ENCODE data around the gene CARMIL1.

The CARMIL1 gene

GRCh38 chr6:25485821-25486534 is 206.8 kb downstream of the CARMIL1 start:
- no peak for DNase-seq

GRCh38 chr6:25486550-25486949 is 207.4 kb downstream of the CARMIL1 start:
- DNase-seq: no peak

- no peak for DNase-seq
Observed at GRCh38 chr6:25487012-25487411, 207.8 kb downstream of the CARMIL1 start.

- no peak for DNase-seq
Observed at GRCh38 chr6:25488156-25488555, 209.0 kb downstream of the CARMIL1 start.

DNA sequence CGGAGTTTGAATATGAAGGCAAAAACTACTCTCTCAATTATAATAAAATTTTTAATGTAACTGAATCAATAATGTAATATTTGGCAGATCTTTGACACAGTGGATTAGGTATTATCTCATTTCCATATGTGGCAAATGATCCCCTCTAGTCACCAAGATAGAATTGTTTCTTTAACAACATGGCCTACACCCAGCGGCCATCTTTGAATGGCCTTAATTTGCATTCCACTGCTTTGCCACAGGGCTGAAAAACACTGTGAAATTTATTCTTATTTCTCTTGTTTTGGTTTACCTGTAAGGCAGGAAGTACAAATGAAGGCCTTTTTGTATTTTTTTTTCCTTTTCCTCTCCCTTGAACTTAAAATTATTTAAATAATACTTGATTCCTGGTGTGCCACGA is 210.2 kb downstream of the CARMIL1 start:
- DNase-seq: no peak

DNA sequence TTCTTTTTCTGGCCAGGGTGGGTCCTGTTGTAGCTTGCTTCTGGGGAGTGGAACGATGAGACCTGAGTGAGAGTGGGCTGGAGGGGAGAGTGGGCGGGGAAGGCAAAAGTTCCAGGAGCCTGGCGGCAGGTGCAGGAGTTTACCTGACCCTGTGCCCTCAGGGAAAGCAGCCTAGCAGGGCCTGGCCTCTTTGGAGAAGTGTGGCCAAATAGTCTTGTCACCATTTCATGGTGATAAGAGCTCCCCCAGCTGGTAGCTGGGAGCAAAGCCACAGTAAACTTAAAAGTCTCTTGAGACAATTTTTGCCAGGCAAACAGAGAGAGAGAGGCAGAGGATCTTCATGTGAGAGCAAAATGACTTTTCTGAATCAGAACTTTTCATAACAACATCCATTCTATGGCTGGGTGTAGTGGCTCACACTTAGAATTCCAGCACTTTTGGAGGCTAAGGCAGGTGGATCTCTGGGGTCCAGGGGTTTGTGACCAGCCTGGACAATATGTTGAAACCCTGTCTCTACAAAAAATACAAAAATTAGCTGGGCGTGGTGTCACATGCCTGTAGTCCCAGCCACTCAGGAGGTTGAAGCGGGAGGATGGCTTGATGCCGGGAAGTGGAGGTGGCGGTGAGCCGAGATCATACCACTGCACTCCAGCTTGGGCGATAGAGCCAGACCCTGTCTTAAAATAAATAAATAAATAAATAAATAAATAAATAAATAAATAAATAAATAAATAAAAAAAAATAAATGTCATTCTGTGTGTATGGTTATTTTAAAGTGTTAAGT is 211.0 kb downstream of the CARMIL1 start:
- peak; percentile 55 for DNase-seq

DNA sequence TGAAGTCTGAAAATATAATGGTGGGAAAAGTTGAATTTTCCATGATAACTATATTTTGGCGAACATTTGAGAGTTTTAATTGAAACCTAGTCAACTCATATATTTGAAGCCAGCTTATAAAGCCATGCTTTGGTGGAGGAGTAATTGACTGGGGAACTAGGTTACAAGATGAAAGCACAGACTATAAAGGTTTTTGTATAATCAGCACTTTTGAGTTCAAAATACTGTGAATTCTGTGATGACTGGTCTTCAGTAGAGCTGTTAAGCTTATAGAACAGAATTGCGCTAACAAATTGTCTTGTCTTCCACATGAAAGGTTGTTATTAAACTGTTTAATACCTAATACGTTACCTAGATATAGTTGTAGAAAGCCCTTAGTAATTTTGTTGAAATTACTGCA is 213.8 kb downstream of the CARMIL1 start:
- DNase-seq: no peak

DNA sequence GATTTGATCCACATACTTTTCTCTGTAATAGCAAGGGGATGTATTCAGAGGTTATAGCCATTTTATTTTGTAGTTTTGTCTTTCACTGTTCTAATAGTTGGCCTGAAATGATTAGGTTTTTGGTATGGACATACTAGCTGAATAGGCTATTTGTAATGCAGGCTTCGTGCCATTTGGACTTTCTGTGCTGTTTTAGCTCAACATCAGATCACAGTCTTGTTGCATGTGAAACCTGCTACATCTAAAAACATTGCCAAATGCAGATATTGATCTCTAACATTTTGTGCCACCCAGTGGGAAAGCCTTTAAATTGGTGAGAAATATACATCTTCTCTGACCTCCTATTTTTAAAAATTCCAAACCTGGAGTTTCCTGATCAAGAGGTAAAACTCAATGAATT is 215.3 kb downstream of the CARMIL1 start:
- DNase-seq: no peak

- no peak for DNase-seq
Observed at GRCh38 chr6:25497383-25498040, 218.3 kb downstream of the CARMIL1 start.

DNA sequence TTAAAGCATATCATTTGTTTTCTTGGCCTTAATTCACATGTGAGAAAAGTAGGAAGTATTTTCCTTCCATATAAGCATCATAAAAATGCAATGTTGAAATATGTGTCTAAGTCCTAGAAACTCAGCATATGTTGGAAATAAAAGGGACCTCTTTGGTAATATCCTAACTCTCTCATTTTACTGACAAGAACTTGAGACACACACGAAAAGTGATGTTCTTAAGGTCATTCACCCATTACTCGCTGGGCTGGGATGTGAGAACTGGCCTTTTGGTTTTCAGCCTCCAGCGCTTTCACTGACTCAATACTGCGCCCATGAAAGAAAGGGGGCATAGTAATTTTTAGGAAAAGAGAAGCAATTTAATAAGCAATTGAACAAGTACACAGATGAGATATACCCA is 219.3 kb downstream of the CARMIL1 start:
- DNase-seq: no peak

DNA sequence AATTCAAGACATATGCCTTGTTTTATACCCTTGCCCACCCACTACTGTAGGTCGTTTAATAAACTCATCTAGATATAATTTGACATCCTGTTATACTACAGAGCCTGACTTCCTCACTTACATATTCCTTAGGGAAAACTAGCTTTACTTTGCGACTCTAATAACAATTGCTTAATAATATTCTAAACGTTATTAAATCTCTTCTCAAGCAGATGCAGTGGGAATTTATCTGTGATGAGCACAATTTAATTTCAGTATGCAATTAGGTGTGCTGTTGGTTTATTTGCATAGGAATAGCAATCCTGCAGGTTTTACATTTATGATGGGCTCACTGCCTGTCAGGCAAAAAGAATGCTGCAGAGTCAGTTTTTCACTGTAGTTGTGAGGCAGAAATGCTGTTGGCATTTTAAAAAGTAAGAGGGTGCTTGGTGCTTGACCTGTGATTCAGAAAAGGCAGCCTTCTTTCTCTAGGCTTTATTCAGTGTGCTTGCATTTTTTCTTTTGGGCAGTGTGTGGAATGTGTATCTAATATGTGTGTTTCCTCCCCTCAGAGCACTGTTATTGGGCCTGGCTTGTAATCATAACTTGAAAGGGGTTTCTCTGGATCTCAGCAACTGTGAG is 220.6 kb downstream of the CARMIL1 start:
- no peak for DNase-seq

GRCh38 chr6:25503686-25504085 is 224.5 kb downstream of the CARMIL1 start:
- DNase-seq: no peak

- no peak for DNase-seq
Observed at GRCh38 chr6:25504661-25505060, 225.5 kb downstream of the CARMIL1 start.

- no peak for DNase-seq
Observed at GRCh38 chr6:25506020-25506419, 226.8 kb downstream of the CARMIL1 start.

GRCh38 chr6:25508051-25508450 is 228.9 kb downstream of the CARMIL1 start:
- no peak for DNase-seq

DNA sequence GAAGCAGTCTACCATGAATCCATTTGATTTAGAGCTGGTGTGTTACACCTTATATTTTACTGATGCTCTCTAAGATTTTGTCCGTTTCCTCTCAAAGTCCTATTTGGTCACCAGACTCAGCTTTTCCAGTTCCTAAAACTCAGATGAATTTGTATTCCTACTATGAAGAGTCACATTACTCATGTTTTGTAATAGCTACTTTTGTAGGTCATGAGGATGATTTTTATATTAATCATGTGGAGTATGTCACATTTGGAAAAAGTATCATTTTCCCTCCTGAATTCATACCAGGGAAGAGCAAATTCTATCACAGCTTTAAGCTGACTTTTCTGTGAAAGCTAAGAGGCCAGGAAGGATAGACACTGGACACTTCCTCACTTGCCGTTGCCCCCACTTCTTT is 232.2 kb downstream of the CARMIL1 start:
- no peak for DNase-seq

- DNase-seq: no peak
Observed at GRCh38 chr6:25512560-25512959, 233.4 kb downstream of the CARMIL1 start.

- no peak for DNase-seq
Observed at GRCh38 chr6:25519856-25520255, 240.7 kb downstream of the CARMIL1 start.

GRCh38 chr6:25524542-25524941 is 245.4 kb downstream of the CARMIL1 start:
- DNase-seq: no peak

DNA sequence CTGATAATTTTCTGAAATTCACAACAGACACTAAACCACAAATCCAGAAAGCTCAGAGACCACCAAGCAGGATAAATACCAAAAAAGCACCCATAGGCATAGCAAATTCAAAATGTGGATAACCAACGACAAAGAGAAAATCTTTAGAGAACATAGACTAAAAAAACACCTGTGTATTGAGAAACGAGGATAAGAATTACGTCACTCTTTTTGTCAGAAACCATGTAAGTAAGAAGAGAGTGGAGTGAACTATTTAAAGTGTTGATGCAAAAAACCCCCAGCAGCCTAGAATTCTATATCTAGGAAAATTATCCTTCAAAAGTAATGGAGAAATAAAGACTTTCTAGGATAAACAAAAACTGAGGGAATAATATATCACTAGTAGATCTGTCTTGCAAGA is 245.9 kb downstream of the CARMIL1 start:
- DNase-seq: no peak

DNA sequence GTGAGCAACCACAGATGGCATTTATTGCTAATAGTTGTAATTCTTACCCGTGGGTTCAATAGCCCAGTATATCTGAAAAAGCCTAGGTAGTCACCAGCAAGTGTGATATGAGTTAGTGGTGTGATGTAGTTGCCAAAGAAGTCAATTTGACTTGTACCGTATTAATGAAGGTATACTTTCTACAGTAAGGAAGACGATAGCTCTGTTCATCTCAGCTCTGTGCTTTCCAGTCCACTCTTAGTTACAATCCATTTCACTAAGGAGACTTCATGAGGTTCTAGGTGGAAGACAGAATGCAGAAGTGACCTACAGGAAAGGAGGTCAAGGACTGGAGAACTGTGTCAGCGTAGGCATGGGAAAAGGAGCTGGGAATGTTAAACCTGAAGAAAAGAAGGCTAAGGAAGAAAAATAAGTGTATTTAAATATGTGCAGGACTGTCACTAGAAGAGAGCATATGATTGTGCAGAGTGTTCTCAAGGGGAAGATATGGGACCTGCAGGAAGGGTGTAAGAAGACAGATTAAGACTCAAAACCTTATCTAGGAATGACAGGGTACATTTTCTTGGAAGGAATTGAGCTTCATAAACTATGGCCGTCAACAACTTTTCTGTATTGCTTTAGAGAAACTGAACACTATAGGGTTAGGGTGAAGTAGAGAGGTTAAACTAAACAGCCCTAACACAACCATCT is 255.9 kb downstream of the CARMIL1 start:
- no peak for DNase-seq

- DNase-seq: no peak
Observed at GRCh38 chr6:25535632-25536225, 256.6 kb downstream of the CARMIL1 start.

GRCh38 chr6:25536781-25537180 is 257.6 kb downstream of the CARMIL1 start:
- no peak for DNase-seq

All from activated CD4-positive, alpha-beta T cell treated with anti-CD3 and anti-CD28 coated beads, Interleukin-2, amount 50 U/mL, for 1 hour (primary cell).